ENCODE results near the gene GRK3. TPM values are rescaled to one million over a fixed set of nuclear protein-coding genes. Genes with fewer than 3 reads are reported as not detected.
A peak's percentile ranks its signal among the peaks of the same experiment; 100 is the strongest.

The GRK3 gene
- total RNA-seq, 1 experiment from 2014 or later: 0.37 TPM

DNA sequence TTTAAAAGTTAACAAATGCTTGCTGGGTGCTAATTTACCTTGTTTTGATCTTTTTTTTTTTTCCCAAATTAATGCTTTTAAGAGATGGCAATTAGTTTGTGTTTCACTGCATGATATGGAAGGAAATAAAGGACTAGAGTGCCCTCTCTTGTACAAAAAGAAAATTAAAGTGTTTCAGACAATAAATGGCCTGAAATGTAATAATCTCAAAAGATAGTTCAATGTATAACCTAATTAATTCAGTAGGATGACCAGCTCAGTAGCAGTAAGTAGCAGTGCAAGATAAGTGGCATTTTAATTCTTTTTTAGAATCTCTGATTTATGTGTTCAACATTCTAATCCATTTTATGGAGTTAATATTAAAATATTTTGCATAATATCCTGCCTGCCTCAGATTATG is 137.6 kb downstream of the GRK3 start:
- ChIA-PET CTCF (no interaction called here), POLR2A (ENCODE audit: unreplicated experiment) (no interaction called here)
- intact Hi-C loops (cut with micrococcal nuclease; ENCODE audit: unreplicated experiment): loop anchor here (2.0 to 10.0 kb wide), 3 partner anchors 73 to 467 kb away; no protein-coding TSS in a partner anchor
- no peaks in the 10 kb centered on the region for H4K20me1 ChIP-seq (ENCODE audit: insufficient read depth)
- H3K4me3 ChIP-seq: no peak overlapping the region
- H3K27ac ChIP-seq: no peak overlapping the region
- no peak overlapping the region for H2AFZ ChIP-seq
- no peaks in the 10 kb centered on the region for H3K9me3 ChIP-seq (ENCODE audit: insufficient read depth, low read depth)
- no peaks in the 10 kb centered on the region for H3F3A ChIP-seq (ENCODE audit: insufficient read depth, low read depth)
- H3K4me1 ChIP-seq (replicated peaks; ENCODE audit: insufficient read depth): no peaks in the 10 kb centered on the region
- no peaks in the 10 kb centered on the region for H3K79me2 ChIP-seq (ENCODE audit: low read depth)
- no peaks in the 10 kb centered on the region for H3K9me2 ChIP-seq (ENCODE audit: insufficient read depth)
- no peak for DNase-seq
- H3K36me3 ChIP-seq (ENCODE audit: low read depth): no peaks in the 10 kb centered on the region
- peaks cover 36% of the 10 kb centered on the region for H3K27me3 ChIP-seq (ENCODE audit: insufficient read depth, low read depth)
- no peak overlapping the region for H3K4me2 ChIP-seq
- TF ChIP-seq, protein P1, sequence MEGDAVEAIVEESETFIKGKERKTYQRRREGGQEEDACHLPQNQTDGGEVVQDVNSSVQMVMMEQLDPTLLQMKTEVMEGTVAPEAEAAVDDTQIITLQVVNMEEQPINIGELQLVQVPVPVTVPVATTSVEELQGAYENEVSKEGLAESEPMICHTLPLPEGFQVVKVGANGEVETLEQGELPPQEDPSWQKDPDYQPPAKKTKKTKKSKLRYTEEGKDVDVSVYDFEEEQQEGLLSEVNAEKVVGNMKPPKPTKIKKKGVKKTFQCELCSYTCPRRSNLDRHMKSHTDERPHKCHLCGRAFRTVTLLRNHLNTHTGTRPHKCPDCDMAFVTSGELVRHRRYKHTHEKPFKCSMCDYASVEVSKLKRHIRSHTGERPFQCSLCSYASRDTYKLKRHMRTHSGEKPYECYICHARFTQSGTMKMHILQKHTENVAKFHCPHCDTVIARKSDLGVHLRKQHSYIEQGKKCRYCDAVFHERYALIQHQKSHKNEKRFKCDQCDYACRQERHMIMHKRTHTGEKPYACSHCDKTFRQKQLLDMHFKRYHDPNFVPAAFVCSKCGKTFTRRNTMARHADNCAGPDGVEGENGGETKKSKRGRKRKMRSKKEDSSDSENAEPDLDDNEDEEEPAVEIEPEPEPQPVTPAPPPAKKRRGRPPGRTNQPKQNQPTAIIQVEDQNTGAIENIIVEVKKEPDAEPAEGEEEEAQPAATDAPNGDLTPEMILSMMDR (conservative IDR thresholded peaks at IDR 0.05): peak; percentile 55
- no peak for TF ChIP-seq EZH2 (IDR thresholded peaks at IDR 0.05; ENCODE audit: low read depth)
- no TSS peak for BruUV-seq (replicated peaks)

DNA sequence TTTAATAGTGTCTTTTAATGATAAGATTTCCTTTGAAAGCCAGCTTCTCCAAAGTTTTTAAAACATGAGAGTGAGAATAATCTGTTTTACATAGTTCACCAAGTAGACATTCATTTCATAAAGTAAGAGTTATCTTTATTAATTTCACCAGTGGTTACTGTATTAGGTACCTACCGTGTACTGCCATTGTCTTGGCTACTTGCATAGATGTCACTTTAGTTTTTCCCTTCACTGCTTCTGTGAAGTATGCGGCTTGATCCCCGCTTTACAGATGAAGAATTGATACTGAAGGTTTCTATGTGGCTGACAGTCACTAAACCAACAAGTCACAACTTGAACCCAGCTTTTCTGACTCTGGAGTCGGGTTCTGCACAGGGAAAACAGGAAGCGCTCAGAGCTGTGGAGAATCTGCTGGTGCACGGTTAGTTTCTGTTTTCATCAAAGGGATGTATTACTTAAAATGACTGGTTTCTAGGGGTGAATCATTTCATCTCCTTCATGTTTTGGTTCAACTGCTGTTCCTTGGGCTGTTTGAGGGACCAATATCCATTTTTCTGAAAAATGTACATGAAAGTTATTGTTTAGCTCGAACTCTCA is 138.2 kb downstream of the GRK3 start:
- Histone ChIP-seq H3K9me3 (ENCODE audit: insufficient read depth, low read depth) (no peaks in the 10 kb centered on the region), H4K20me1 (ENCODE audit: insufficient read depth) (no peaks in the 10 kb centered on the region), H2AFZ (no peak overlapping the region), H3F3A (ENCODE audit: insufficient read depth, low read depth) (no peaks in the 10 kb centered on the region), H3K4me2 (no peak overlapping the region), H3K4me1 (replicated peaks; ENCODE audit: insufficient read depth) (no peaks in the 10 kb centered on the region), H3K27ac (no peak overlapping the region), H3K9me2 (ENCODE audit: insufficient read depth) (no peaks in the 10 kb centered on the region), H3K79me2 (ENCODE audit: low read depth) (no peaks in the 10 kb centered on the region), H3K36me3 (ENCODE audit: low read depth) (no peaks in the 10 kb centered on the region), H3K27me3 (ENCODE audit: insufficient read depth, low read depth) (peaks cover 30% of the 10 kb centered on the region), H3K4me3 (no peak overlapping the region)
- no peak for TF ChIP-seq EZH2 (IDR thresholded peaks at IDR 0.05; ENCODE audit: low read depth)
- TF ChIP-seq, protein P1 (conservative IDR thresholded peaks at IDR 0.05): no peak
- ChIA-PET CTCF (no interaction called here), POLR2A (ENCODE audit: unreplicated experiment) (no interaction called here)
- no TSS peak for BruUV-seq (replicated peaks)
- intact Hi-C loops (cut with micrococcal nuclease; ENCODE audit: unreplicated experiment): loop anchor here (2.0 to 10.0 kb wide), 3 partner anchors 72 to 468 kb away; no protein-coding TSS in a partner anchor
- DNase-seq: no peak

DNA sequence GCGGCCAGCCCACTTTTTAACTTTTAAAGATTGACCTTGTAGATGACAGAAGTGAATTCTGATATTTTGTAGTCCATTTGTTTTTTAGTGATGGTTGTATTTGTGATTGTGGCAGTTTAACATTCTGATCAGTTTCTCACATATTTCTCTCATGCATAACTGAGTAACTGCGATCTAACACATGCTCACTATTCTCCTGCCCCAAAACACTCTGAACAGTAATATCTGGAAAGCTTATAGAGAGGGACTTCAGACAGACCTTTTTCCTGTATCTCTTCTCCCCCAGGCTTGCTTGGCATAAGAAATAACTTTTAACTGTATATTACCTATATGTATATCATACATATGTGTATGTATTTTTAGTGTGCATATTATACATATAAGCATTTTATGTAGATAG is 140.2 kb downstream of the GRK3 start:
- no peak for DNase-seq
- Histone ChIP-seq H3K4me3 (no peak overlapping the region), H3K27me3 (ENCODE audit: insufficient read depth, low read depth) (peaks cover 28% of the 10 kb centered on the region; the same call in 1 of the 2 replicates), H3K36me3 (ENCODE audit: low read depth) (no peaks in the 10 kb centered on the region), H3K4me1 (replicated peaks; ENCODE audit: insufficient read depth) (no peaks in the 10 kb centered on the region), H2AFZ (no peak overlapping the region), H3K27ac (no peak overlapping the region), H3F3A (ENCODE audit: insufficient read depth, low read depth) (no peaks in the 10 kb centered on the region), H3K4me2 (no peak overlapping the region), H3K9me2 (ENCODE audit: insufficient read depth) (no peaks in the 10 kb centered on the region), H4K20me1 (ENCODE audit: insufficient read depth) (no peaks in the 10 kb centered on the region), H3K79me2 (ENCODE audit: low read depth) (no peaks in the 10 kb centered on the region), H3K9me3 (ENCODE audit: insufficient read depth, low read depth) (no peaks in the 10 kb centered on the region)
- BruUV-seq (replicated peaks): no TSS peak
- ChIA-PET CTCF (interaction anchor here (0.7 kb wide), 1 partner anchor 203 kb away, joined by 5 read pairs; no protein-coding TSS in a partner anchor), POLR2A (ENCODE audit: unreplicated experiment) (no interaction called here)
- intact Hi-C loops (cut with micrococcal nuclease; ENCODE audit: unreplicated experiment): loop anchor here (10.0 kb wide), 2 partner anchors 70 to 470 kb away; no protein-coding TSS in a partner anchor
- TF ChIP-seq, protein P1 (conservative IDR thresholded peaks at IDR 0.05): no peak
- no peak for TF ChIP-seq EZH2 (IDR thresholded peaks at IDR 0.05; ENCODE audit: low read depth)
